GM18907 (cell line): Measurements from ENCODE around the gene MAP7D1.
"Not testable (repeated sequence)": the region's sequence is repeated elsewhere in the genome, so short reads cannot be mapped to it uniquely, and the experiment has no call there.

Source experiments
- ATAC-seq: cut with Tn5 transposase; IDR thresholded peaks from one replicate; pipeline ENCODE4 v1.9.1; 2021; ENCODE audit warnings: mild to moderate bottlenecking, moderate library complexity; ENCODE audit not compliant: unreplicated experiment

MAP7D1 gene

GRCh38 chr1:36199934-36200741, 44.2 kb downstream of the MAP7D1 start:
- ATAC-seq: no peak

GRCh38 chr1:36203027-36203553, 47.1 kb downstream of the MAP7D1 start:
- ATAC-seq: no peak

GRCh38 chr1:36203554-36204346, 47.8 kb downstream of the MAP7D1 start:
- ATAC-seq: no peak

- ATAC-seq: no peak
Measured at GRCh38 chr1:36204347-36204909, 48.5 kb downstream of the MAP7D1 start.

- ATAC-seq: no peak
Measured at GRCh38 chr1:36206323-36206858, 50.4 kb downstream of the MAP7D1 start.

DNA sequence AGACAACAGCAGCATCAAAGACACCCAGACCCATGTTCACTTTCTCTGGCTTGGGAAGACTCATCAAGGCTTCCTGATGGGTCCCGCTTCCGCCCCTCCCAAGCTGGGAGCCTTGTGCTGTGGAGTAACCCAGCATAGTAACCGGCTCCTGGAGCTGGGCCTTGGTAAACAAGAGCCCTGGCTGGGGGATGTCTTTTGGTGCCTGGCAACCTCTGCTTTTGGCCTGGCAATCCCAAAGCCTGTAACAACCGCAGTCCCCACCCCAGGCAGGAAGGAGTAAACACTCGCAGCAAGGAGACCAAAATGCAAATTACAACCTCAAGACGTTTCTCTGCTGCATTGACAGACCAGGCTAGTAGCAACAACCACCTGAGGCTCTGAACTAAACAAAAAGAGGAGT, 51.4 kb downstream of the MAP7D1 start:
- ATAC-seq: no peak

DNA sequence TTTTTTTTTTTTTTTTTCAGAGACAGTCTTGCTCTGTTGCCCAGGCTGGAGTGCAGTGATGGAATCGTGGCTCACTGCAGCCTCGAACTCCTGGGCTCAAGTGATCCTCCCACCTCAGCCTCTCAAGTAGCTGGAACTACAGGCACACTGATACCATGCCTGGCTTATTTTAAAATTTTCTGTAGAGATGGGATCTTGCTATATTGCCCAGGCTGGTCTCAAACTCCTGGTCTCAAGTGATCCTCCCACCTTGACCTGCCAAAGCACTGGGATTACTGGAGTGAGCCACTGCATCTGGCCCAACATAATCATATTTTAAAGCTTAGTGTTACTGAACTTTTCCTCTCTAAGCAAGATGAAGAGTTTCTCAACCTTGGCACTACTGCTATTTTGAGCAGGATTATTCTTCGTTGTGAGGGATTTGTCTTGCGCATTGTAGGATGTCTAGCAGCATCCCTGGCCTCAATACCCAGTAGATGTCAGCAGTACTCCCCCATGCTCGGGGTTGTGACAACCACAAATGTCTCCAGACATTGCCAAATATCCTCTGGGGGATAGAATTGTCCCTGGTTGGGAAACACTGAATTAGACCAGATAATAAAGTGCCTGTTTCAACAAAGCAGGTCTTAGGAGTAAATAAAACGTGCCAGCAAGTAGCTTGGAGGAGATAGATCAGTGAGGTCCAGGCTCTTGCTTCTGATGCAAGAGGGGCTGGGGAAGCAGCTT, 53.2 kb downstream of the MAP7D1 start:
- no peak for ATAC-seq

- no peak for ATAC-seq
Measured at GRCh38 chr1:36211307-36211706, 55.3 kb downstream of the MAP7D1 start.

DNA sequence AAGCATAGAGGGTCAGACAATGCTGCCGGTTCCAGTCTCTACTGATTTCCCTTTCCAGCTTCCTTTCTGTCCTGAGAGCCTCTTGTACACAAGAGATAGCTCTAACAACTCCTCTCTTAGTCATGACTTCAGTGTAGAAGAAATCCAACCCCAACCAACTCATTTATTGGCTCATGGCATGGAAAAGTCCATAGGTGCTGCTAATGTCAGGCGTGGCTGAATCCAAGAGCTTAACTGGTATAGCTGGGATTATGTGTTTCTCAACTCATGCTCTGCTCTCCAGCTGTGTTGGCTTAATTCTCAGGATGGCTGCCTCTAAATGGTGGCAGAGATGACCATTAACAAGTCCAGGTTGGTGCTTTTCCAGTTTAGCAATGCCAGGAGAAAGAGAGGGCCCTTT, 55.9 kb downstream of the MAP7D1 start:
- no peak for ATAC-seq

DNA sequence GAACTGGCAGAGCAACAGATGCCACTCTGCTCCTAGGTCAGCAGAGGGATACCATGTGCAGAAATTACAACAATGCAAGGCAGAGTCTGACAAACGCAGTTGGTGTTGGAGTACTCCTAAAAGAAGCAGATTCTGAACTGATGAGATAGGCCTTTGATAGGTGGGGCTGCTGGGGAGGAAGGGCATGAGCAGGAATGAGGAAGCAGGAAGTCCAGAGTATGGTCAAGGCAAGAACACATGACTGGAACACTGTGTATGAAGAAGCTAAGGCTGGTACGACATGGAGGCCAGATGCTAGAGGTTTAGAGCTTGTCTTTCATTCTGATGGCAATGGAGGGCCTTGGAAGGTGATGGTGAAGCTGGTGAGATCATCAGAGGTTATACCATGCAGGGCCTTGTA, 56.8 kb downstream of the MAP7D1 start:
- no peak for ATAC-seq

GRCh38 chr1:36217670-36218069, 61.7 kb downstream of the MAP7D1 start:
- ATAC-seq: no peak

DNA sequence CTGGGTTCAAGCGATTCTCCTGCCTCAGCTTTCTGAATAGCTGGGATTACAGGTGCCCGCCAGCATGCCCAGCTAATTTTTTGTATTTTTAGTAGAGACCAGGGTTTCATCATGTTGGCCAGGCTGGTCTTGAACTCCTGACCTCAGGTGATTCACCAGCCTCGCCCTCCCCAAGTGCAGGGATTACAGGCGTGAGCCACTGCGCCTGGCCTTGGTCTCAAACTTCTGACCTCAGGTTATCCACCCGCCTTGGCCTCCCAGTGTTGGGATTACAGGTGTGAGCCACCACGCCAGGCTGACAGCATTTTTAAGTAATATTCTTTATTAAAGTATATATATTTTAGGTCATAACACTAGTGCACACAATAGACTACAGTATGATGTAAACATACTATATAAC, 65.9 kb downstream of the MAP7D1 start:
- not testable (repeated sequence) for ATAC-seq

DNA sequence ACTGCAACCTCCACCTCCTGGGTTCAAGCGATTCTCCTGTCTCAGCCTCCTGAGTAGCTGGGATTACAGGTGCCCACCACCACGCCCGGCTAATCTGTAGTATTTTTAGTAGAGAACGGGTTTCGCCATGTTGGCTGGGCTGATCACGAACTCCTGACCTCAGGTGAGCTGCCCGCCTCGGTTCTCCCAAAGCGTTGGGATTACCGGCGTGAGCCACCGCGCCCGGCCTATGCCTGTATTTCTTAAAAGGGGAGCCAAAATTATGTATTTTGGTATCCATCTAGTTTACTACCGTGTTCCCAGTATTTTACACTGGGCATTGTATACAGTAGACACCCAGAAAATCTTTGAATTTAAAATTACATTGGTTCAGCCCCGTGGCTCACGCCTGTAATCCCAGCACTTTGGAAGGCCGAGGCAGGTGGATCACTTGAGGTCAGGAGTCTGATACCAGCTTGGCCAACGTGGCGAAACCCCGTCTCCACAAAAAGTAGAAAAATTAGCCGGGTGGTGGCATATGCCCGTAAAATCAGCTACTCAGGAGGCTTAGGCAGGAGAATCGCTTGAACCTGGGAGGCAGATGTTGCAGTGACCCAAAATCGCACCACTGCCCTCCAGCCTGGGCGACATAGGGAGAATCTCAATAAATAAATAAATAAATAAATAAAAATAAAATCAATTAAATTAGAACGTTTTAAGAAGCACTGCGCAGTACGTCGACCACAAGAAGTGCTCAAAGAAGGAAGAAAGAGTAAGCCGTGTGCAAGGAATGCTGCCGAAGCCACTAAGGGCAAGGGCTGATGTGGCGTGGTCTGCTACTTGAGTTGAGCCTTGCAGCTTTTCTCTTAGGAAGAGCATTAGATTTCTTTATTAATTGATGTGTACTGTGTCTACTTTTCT, 66.8 kb downstream of the MAP7D1 start:
- no peak for ATAC-seq

GRCh38 chr1:36223381-36223995, 67.5 kb downstream of the MAP7D1 start:
- ATAC-seq: peak; percentile 26

DNA sequence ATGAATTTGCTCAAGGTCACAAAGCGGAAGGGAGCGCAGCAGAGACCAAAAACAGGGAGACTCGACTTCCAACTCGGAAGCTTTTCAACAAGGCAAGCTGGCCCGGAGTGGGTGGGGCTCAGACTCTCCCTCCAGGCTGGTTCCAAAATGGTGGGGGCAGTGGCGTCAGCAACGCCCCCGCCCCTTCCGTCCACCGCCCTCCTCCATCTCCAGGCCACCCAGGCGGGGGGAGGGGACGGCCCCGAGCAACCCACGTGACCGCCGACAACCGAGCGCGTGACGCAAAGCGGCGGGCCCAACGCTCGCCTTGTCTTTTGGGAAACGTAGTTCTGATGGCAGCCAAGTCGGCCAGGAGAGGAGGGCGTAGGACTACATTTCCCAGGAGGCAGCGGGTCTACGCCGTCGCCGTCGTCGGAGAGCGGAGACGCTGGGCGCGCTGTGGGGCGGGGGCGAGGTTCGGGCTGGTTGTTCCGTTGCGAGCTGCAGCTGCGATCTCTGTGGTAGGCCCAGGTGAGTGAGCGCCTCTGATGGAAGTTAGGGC, 68.1 kb downstream of the MAP7D1 start, which contains the start of gene THRAP3:
THRAP3 (plus strand) TSS at position 448 of the 541 bp plus-strand sequence. CDS start 58,121 bp downstream, outside the sequence.
- ATAC-seq: peak; percentile 94

DNA sequence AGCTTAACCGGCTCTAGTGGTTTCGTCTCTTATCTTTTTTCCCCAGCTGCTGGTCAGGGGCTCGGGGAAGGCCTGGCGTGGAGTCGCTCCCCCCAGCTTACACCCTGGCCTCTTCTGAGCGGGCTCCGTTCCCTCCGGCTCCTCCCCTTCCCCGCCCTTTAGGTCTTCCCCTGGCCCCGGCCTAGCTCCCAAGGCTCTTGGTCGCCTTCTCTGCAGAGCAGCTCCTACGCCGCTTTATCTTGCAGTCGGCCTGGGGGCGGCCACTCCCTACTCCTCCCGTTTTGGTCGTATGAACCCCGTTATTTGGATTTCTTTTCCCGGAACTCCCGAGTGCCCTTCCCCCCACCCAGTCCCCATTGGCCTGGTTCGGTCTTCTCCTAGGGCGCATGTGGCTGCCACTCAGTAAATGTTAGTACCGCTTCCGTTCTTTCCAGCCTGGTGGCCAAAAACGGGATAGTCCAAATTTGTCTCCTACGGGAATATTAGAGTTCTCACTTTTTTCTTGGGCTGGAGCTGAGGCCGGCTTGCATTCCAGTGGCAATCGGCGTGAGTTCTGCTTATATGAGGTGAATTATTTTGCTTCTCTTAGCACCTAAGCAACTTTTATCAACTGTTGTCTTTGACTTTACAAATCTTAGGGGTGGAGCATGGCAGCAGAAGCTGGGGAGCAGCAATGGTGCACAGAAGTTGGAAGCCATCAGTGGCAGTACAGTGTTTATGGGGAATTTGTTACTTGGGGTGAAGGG, 68.8 kb downstream of the MAP7D1 start:
- peak; percentile 57 for ATAC-seq

GRCh38 chr1:36225283-36225899, 69.4 kb downstream of the MAP7D1 start:
- ATAC-seq: no peak

GRCh38 chr1:36230279-36230678, 74.3 kb downstream of the MAP7D1 start:
- ATAC-seq: not testable (repeated sequence)
